Mononuclear cell (primary cell): ENCODE data around the gene PHF5A. TPM values are rescaled to one million over a fixed set of nuclear protein-coding genes. Genes with fewer than 3 reads are reported as not detected.
A peak's percentile ranks its signal among the peaks of the same experiment; 100 is the strongest.
"Not testable (repeated sequence)": the region's sequence is repeated elsewhere in the genome, so short reads cannot be mapped to it uniquely, and the experiment has no call there.

Experiments
- H3K27me3 ChIP-seq: 2 replicates; pipeline ENCODE4 v1.6.0; 2011; ENCODE audit warnings: low read length, control low read depth; ENCODE audit not compliant: insufficient read depth
- H3K4me1 ChIP-seq: 2 replicates; pipeline ENCODE4 v1.5.1; 2011; ENCODE audit warnings: mild to moderate bottlenecking, low read length, control low read depth; ENCODE audit not compliant: insufficient read depth
- H3K4me3 ChIP-seq: 2 replicates; pipeline ENCODE4 v1.5.1; 2011; ENCODE audit warnings: mild to moderate bottlenecking, low read length, moderate library complexity
- H3K9me3 ChIP-seq: 2 replicates; pipeline ENCODE4 v1.5.1; 2011; ENCODE audit warnings: low read depth, mild to moderate bottlenecking, control low read depth, low read length
- total RNA-seq: library from RNA; depleted of rRNA; stranded (reverse); fragments of >200 nt; gene quantifications from one replicate; pipeline ENCODE4 v1.2.3, GENCODE V29; 2012

PHF5A gene
- total RNA-seq, 1 donor, result 55.4 TPM

GRCh38 chr22:41478473-41478872 lies 10.0 kb upstream of the PHF5A start:
- no peaks in the 10 kb centered on the region for H3K9me3 ChIP-seq
- H3K4me3 ChIP-seq, result no peak overlapping the region
- peaks cover 54% of the 10 kb centered on the region for H3K4me1 ChIP-seq
- H3K27me3 ChIP-seq, result no peaks in the 10 kb centered on the region

GRCh38 chr22:41474872-41475451 lies 6.5 kb upstream of the PHF5A start:
- H3K4me3 ChIP-seq, result no peak overlapping the region
- H3K27me3 ChIP-seq, result no peaks in the 10 kb centered on the region
- no peaks in the 10 kb centered on the region for H3K9me3 ChIP-seq
- peaks cover 33% of the 10 kb centered on the region for H3K4me1 ChIP-seq

GRCh38 chr22:41471568-41471967 lies 3.1 kb upstream of the PHF5A start:
- no peaks in the 10 kb centered on the region for H3K27me3 ChIP-seq
- H3K9me3 ChIP-seq, result no peaks in the 10 kb centered on the region
- no peak overlapping the region for H3K4me3 ChIP-seq
- peaks cover 31% of the 10 kb centered on the region for H3K4me1 ChIP-seq

- H3K4me1 ChIP-seq, result peaks cover 30% of the 10 kb centered on the region
Measured at GRCh38 chr22:41470886-41471285, 2.4 kb upstream of the PHF5A start.

GRCh38 chr22:41469218-41469851 lies 843 bp upstream of the PHF5A start:
- H3K4me3 ChIP-seq, result peak overlapping the region; percentile 75
- H3K27me3 ChIP-seq, result no peaks in the 10 kb centered on the region
- H3K4me1 ChIP-seq, result peaks cover 30% of the 10 kb centered on the region
- no peaks in the 10 kb centered on the region for H3K9me3 ChIP-seq

More at GRCh38 chr22:41470886-41471285, 2.4 kb upstream of the PHF5A start:
- Histone ChIP-seq H3K4me3 (no peak overlapping the region), H3K27me3 (no peaks in the 10 kb centered on the region), H3K9me3 (no peaks in the 10 kb centered on the region)

- H3K27me3 ChIP-seq, result no peaks in the 10 kb centered on the region
- no peak overlapping the region for H3K4me3 ChIP-seq
- no peaks in the 10 kb centered on the region for H3K9me3 ChIP-seq
- H3K4me1 ChIP-seq, result peaks cover under 1% of the 10 kb centered on the region
Measured at GRCh38 chr22:41461901-41462300, 6.6 kb downstream of the PHF5A start.

GRCh38 chr22:41460071-41460470 lies 8.4 kb downstream of the PHF5A start:
- not testable (repeated sequence) for H3K4me1 ChIP-seq, H3K27me3 ChIP-seq, H3K4me3 ChIP-seq, H3K9me3 ChIP-seq

GRCh38 chr22:41459431-41459830 lies 9.1 kb downstream of the PHF5A start:
- H3K4me3 ChIP-seq, result no peak overlapping the region
- no peaks in the 10 kb centered on the region for H3K9me3 ChIP-seq
- no peaks in the 10 kb centered on the region for H3K4me1 ChIP-seq
- no peaks in the 10 kb centered on the region for H3K27me3 ChIP-seq

- no peak overlapping the region for H3K4me3 ChIP-seq
- H3K27me3 ChIP-seq, result no peaks in the 10 kb centered on the region
- no peaks in the 10 kb centered on the region for H3K4me1 ChIP-seq
- no peaks in the 10 kb centered on the region for H3K9me3 ChIP-seq
Measured at GRCh38 chr22:41458161-41458728, 10.2 kb downstream of the PHF5A start.

- Histone ChIP-seq H3K4me3 (peak overlapping the region; percentile 67), H3K9me3 (no peaks in the 10 kb centered on the region), H3K27me3 (no peaks in the 10 kb centered on the region), H3K4me1 (peaks cover 17% of the 10 kb centered on the region)
Measured at GRCh38 chr22:41448189-41448808, 20.2 kb downstream of the PHF5A start.

- H3K27me3 ChIP-seq, result no peaks in the 10 kb centered on the region
- H3K4me1 ChIP-seq, result peaks cover 23% of the 10 kb centered on the region
- no peaks in the 10 kb centered on the region for H3K9me3 ChIP-seq
- H3K4me3 ChIP-seq, result peak overlapping the region; percentile 67
Measured at GRCh38 chr22:41447435-41448188, 20.9 kb downstream of the PHF5A start.

GRCh38 chr22:41446639-41447434 lies 21.7 kb downstream of the PHF5A start, which contains the start of gene TOB2:
TOB2 (minus strand) TSS chr22:41446801; CDS start chr22:41437345, 9,456 bp downstream.
- Histone ChIP-seq H3K27me3 (no peaks in the 10 kb centered on the region), H3K9me3 (no peaks in the 10 kb centered on the region), H3K4me1 (peaks cover 23% of the 10 kb centered on the region), H3K4me3 (peak within 1 kb of the TSS; percentile 67)

- Histone ChIP-seq H3K27me3 (no peaks in the 10 kb centered on the region), H3K4me3 (peak overlapping the region; percentile 67), H3K4me1 (peaks cover 23% of the 10 kb centered on the region), H3K9me3 (no peaks in the 10 kb centered on the region)
Measured at GRCh38 chr22:41446057-41446501, 22.4 kb downstream of the PHF5A start.
